Fibroblast of lung (primary cell): ENCODE measurements around the gene BCAN. TPM values are rescaled to one million over a fixed set of nuclear protein-coding genes. Genes with fewer than 3 reads are reported as not detected.
"Not testable (repeated sequence)": the region's sequence is repeated elsewhere in the genome, so short reads cannot be mapped to it uniquely, and the experiment has no call there.

Experiments used
- DNase-seq, 2 donors: peaks; one replicate each; pipeline versions ENCODE4 v3.0.0 to v3.0.0-alpha.2; 2010; ENCODE audit warnings: low read depth in 2 of 2
- H2AFZ ChIP-seq: 2 replicates; pipeline ENCODE4 v1.5.1; 2012; ENCODE audit warnings: low read length, control low read depth, inconsistent platforms
- H3K27ac ChIP-seq: 2 replicates; pipeline ENCODE4 v1.5.1; 2011; ENCODE audit warnings: low read length, control low read depth; ENCODE audit not compliant: insufficient read depth
- H3K27me3 ChIP-seq: 2 replicates; pipeline ENCODE4 v1.5.1; 2011; ENCODE audit warnings: mild to moderate bottlenecking, low read length; ENCODE audit not compliant: control insufficient read depth, insufficient read depth
- H3K36me3 ChIP-seq: 2 replicates; pipeline ENCODE4 v1.5.1; 2011; ENCODE audit warnings: low read length; ENCODE audit not compliant: control insufficient read depth, insufficient read depth
- H3K4me1 ChIP-seq: 2 replicates; pipeline ENCODE4 v1.5.1; 2011; ENCODE audit warnings: low read length; ENCODE audit not compliant: control insufficient read depth, insufficient read depth; ENCODE audit errors: extremely low read depth
- H3K4me2 ChIP-seq: 2 replicates; pipeline ENCODE4 v1.5.1; 2011; ENCODE audit warnings: low read length, control low read depth; ENCODE audit not compliant: insufficient read depth; ENCODE audit errors: extremely low read depth
- H3K4me3 ChIP-seq, 4 experiments: fragments of 200-600 bp in 1 of 4; sonication (generic) in 1 of 4; replicated peaks in 1 of 4; 2 replicates each; pipeline ENCODE4 v1.5.1; 2011 to 2016; ENCODE audit warnings: low read length in 4 of 4, low read depth in 3 of 4, mild to moderate bottlenecking in 3 of 4, control low read depth in 2 of 4, inconsistent platforms in 1 of 4, mixed read lengths in 1 of 4; ENCODE audit not compliant: insufficient read depth in 1 of 4; ENCODE audit errors: control extremely low read depth in 1 of 4
- H3K79me2 ChIP-seq: 2 replicates; pipeline ENCODE4 v1.5.1; 2012; ENCODE audit warnings: mild to moderate bottlenecking, low read length, inconsistent platforms; ENCODE audit not compliant: control insufficient read depth, insufficient read depth
- H3K9ac ChIP-seq: 2 replicates; pipeline ENCODE4 v1.5.1; 2011; ENCODE audit warnings: mild to moderate bottlenecking, low read length, control low read depth; ENCODE audit not compliant: insufficient read depth
- H3K9me3 ChIP-seq: 2 replicates; pipeline ENCODE4 v1.5.1; 2012; ENCODE audit warnings: low read depth, low read length; ENCODE audit not compliant: control insufficient read depth, insufficient read depth
- H4K20me1 ChIP-seq: 2 replicates; pipeline ENCODE4 v1.5.1; 2011; ENCODE audit warnings: low read length; ENCODE audit not compliant: control insufficient read depth, insufficient read depth; ENCODE audit errors: extremely low read depth
- CTCF ChIP-seq, 2 donors: IDR thresholded peaks in 1 of 2; conservative IDR thresholded peaks in 1 of 2; 1 replicate in 1 of 2; 2 replicates in 1 of 2; pipeline ENCODE4 v1.5.1; 2011 to 2012; ENCODE audit warnings: low read length in 2 of 2, control low read depth in 1 of 2, inconsistent platforms in 1 of 2, low read depth in 1 of 2, mild to moderate bottlenecking in 1 of 2
- EZH2 ChIP-seq: IDR thresholded peaks from 2 replicates; pipeline ENCODE4 v1.5.1; 2012; ENCODE audit warnings: low read length, control low read depth, mild to moderate bottlenecking; ENCODE audit errors: missing control alignments
- polyA plus RNA-seq, 2 donors: library from polyadenylated mRNA; depleted of rRNA in 1 of 2; stranded (reverse) in 1 of 2; unstranded in 1 of 2; fragments of >200 nt; gene quantifications; 2 replicates each; pipeline ENCODE4 v1.2.1, GENCODE V29; 2011 to 2012; ENCODE audit warnings: missing spikeins in 1 of 2
- total RNA-seq: library from RNA; depleted of rRNA; stranded (reverse); fragments of >200 nt; gene quantifications from 2 replicates; pipeline ENCODE4 v1.2.1, GENCODE V29; 2014

The BCAN gene
- total and polyA plus RNA-seq, 2 donors (not counting 1 experiment from before 2014, with no cell fraction given): 0.03 TPM; not detected in 1

- peaks cover 6% of the 10 kb centered on the region for H3K36me3 ChIP-seq
- TF ChIP-seq EZH2: no peak
- TF ChIP-seq CTCF (conservative IDR thresholded peaks at IDR 0.05 in 1 of 2, IDR thresholded peaks at IDR 0.05 in 1 of 2; ENCODE audit: low read depth in 1 of 2, low read length in 2 of 2): no peak
- H3K9ac ChIP-seq: peak within 1 kb of the TSS; percentile 83
- peak within 1 kb of the TSS; percentile 90 for H3K27ac ChIP-seq
- H3K27me3 ChIP-seq: no peaks in the 10 kb centered on the region
- H2AFZ ChIP-seq: peak within 1 kb of the TSS; percentile 95
- DNase-seq: peak; percentile 91 to 96
- peaks cover 7% of the 10 kb centered on the region for H3K4me1 ChIP-seq
- peaks cover 15% of the 10 kb centered on the region for H3K79me2 ChIP-seq
- peak within 1 kb of the TSS; percentile 96 for H3K4me2 ChIP-seq
- H4K20me1 ChIP-seq: no peaks in the 10 kb centered on the region
- peak within 1 kb of the TSS; percentile 84 to 98 (median 92) for H3K4me3 ChIP-seq
- H3K9me3 ChIP-seq: no peaks in the 10 kb centered on the region
Observed at GRCh38 chr1:156601122-156601830, 40.6 kb upstream of the BCAN start, which contains the start of gene GPATCH4. TSS of gene GPATCH4 (minus strand) at chr1:156601479.

- DNase-seq: no peak
- no peaks in the 10 kb centered on the region for H4K20me1 ChIP-seq
- H3K36me3 ChIP-seq: peaks cover 4% of the 10 kb centered on the region
- no peaks in the 10 kb centered on the region for H3K27me3 ChIP-seq
- H3K9ac ChIP-seq: peak overlapping the region; percentile 71
- peak overlapping the region; percentile 94 for H2AFZ ChIP-seq
- no peak for TF ChIP-seq CTCF (conservative IDR thresholded peaks at IDR 0.05 in 1 of 2, IDR thresholded peaks at IDR 0.05 in 1 of 2; ENCODE audit: low read depth in 1 of 2, low read length in 2 of 2)
- TF ChIP-seq EZH2: no peak
- H3K9me3 ChIP-seq: no peaks in the 10 kb centered on the region
- peaks cover 7% of the 10 kb centered on the region for H3K4me1 ChIP-seq
- H3K4me3 ChIP-seq: peak overlapping the region; percentile 84 to 98 (median 92)
- peak overlapping the region; percentile 96 for H3K4me2 ChIP-seq
- peaks cover 15% of the 10 kb centered on the region for H3K79me2 ChIP-seq
- peak overlapping the region; percentile 90 for H3K27ac ChIP-seq
Observed at GRCh38 chr1:156601892-156602291, 40.0 kb upstream of the BCAN start.

- Histone ChIP-seq H3K9me3 (no peaks in the 10 kb centered on the region), H3K36me3 (no peaks in the 10 kb centered on the region), H3K4me2 (no peak overlapping the region), H3K4me3 (no peak overlapping the region), H3K79me2 (peaks cover 15% of the 10 kb centered on the region), H3K4me1 (peaks cover 7% of the 10 kb centered on the region), H3K27ac (no peak overlapping the region), H4K20me1 (no peaks in the 10 kb centered on the region), H3K27me3 (no peaks in the 10 kb centered on the region), H3K9ac (no peak overlapping the region), H2AFZ (peak overlapping the region; percentile 38)
- peak in 1 of 2 donors; percentile 5 for DNase-seq
- no peak for TF ChIP-seq EZH2
- peak; percentile 22 to 32 for TF ChIP-seq CTCF (conservative IDR thresholded peaks at IDR 0.05 in 1 of 2, IDR thresholded peaks at IDR 0.05 in 1 of 2; ENCODE audit: low read depth in 1 of 2, low read length in 2 of 2)
Observed at GRCh38 chr1:156602557-156602993, 39.3 kb upstream of the BCAN start.

GRCh38 chr1:156607344-156607743 is 34.6 kb upstream of the BCAN start:
- not testable (repeated sequence) for H3K79me2 ChIP-seq, H3K4me1 ChIP-seq, H3K4me3 ChIP-seq, H3K36me3 ChIP-seq, H3K4me2 ChIP-seq, H3K27ac ChIP-seq, H4K20me1 ChIP-seq, DNase-seq, H3K27me3 ChIP-seq, H3K9me3 ChIP-seq, H2AFZ ChIP-seq, H3K9ac ChIP-seq
